Germinal center (tissue), 1 donor: Measurements from ENCODE around the gene ILKAP.

Experiments
- DNase-seq: peaks from one replicate; pipeline ENCODE4 v3.0.0; 2012; ENCODE audit warnings: mixed read lengths, low spot score

Gene ILKAP

GRCh38 chr2:238166391-238167343 lies 36.8 kb downstream of the ILKAP start:
- DNase-seq, result no peak

- DNase-seq, result no peak
These were observed 38.1 kb downstream of the ILKAP start for GRCh38 chr2:238165288-238165921.

GRCh38 chr2:238164906-238165287 lies 38.6 kb downstream of the ILKAP start:
- no peak for DNase-seq

GRCh38 chr2:238163481-238164198 lies 39.9 kb downstream of the ILKAP start:
- DNase-seq, result no peak

- no peak for DNase-seq
These were observed 40.6 kb downstream of the ILKAP start for GRCh38 chr2:238162846-238163441.

DNA sequence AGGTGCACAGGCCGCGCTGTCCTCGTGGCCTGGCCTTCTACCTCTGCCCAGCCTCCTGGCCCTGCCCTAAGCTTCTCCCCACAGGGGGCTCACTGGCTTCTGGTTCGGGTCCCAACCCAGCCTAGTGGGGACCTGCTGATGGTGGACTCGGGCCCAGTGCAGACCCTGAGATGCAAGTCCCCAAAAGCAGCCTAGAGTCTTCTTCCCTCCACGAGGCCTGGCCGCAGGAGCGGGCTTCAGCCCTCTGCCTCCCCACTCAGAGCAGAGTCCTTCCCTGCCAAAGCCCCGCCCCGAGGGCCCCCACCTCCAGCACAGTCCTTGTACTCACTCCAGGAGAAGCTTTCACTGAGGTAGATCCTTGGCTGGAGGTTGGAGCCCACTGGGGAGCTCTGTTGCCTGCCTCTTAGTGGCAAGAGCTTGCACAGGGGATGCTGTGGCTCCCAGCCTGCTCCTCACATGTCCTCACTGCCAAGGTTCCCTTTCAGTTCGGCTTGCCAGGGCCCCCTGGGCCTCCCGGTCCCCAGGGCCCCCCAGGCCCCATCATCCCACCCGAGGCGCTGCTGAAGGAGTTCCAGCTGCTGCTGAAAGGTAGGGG lies 41.1 kb downstream of the ILKAP start:
- DNase-seq, result no peak

DNA sequence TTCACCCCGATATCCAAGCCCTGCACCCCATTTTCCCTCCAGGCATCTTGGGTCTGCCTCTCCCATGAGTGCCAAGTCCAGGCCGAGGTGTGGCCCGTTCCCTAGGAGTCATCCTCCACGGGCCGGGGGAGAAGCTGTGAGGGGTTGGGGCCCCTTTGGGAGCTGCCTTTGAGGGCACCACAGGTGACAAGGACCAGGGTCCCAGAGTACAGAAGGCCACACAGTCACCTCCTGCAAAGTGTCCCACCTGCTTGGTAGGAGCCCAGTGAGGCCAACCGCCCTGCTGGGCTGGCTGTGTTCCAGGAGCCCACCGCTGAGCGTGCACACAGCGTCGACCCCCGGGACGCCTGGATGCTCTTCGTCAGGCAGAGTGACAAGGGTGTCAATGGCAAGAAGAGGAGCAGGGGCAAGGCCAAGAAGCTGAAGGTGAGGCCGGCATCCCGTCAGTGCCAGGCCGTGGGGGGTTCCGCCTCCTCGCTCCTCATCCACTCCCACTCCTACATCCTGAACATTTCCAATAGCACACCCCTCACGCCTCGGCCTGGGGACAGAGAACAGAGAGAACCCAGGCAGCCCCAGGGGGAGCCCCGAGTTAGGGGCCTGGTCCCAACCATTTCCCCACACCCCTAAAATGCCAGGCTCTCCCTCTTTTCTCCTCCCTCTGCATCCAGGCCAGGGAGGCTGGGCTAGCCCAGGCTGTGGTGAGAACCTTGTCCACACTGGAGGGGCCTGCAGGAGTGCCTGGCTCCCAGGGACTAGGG lies 42.0 kb downstream of the ILKAP start:
- DNase-seq, result no peak

DNA sequence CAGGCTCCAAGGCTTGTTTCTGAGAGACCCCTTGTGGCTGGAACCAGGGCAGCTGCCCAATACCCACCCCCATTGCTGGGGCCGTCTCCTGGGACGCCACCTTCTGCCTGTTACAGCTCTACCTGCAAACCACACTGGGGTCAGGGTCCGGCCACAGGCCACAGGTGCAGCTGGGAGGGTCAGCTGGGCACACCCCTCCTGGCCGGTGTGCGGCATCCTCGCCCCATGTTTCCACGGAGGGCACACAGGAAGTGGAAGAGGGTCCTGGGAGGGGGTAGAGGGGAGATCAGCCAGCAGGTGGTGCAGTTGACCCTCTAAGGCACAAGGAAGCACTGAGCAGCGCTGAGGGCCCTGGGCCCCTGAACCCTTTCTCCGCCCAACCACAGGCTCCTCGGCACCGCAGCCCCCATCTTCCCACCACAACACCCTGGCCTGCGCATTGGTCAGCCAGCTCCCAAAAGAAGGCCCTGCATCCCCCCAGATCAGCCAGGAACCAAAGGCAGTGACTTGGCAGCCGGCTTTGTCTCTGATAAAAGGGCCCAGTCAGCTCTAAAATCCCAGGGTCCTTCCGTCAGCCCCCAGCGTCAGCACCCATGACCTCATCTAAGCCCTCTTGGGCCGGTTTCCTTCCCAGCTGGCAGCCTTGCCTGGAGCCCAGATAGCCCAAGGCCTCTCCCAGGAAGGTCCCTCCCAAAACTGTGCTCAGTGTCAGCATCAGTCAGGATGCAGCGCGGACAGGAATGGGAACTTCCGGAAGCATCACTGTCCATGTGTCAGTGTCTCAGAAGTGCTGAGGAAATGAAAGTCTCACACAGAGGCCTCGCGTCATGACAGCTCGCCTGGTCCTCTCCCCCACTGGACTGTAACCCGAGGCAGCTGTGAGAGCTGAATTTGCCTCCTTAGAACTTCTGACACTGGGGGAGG lies 43.0 kb downstream of the ILKAP start:
- peak; percentile 47 for DNase-seq

GRCh38 chr2:238159661-238160205 lies 43.8 kb downstream of the ILKAP start:
- DNase-seq, result no peak

DNA sequence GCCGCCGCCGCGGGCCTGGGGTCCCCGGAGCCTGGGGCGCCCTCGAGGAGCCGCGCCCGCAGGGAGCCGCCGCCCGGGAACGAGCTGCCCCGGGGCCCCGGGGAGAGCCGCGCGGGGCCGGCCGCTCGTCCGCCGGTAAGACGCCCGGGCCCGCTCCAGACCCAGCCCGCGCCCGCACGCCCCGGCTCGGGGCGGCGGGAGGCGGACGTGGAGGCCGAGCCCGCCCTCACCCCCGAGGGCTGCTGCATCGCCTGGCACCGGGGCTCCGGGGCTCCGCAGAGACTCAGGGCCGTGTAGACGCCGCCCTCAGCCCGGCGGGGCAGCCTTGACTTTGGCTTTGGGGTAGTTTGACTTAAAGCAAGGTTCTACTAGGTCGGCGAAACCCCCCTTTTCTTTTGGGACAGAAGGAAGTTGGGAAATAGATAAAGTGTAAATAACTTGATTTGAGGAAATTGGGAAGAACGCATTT lies 44.4 kb downstream of the ILKAP start:
- DNase-seq, result peak; percentile 30

GRCh38 chr2:238158509-238159070 lies 44.9 kb downstream of the ILKAP start, which contains the start of gene ERFE:
ERFE (plus strand) TSS chr2:238158970; CDS start chr2:238159008, 38 bp downstream.
- peak; percentile 75 for DNase-seq

DNA sequence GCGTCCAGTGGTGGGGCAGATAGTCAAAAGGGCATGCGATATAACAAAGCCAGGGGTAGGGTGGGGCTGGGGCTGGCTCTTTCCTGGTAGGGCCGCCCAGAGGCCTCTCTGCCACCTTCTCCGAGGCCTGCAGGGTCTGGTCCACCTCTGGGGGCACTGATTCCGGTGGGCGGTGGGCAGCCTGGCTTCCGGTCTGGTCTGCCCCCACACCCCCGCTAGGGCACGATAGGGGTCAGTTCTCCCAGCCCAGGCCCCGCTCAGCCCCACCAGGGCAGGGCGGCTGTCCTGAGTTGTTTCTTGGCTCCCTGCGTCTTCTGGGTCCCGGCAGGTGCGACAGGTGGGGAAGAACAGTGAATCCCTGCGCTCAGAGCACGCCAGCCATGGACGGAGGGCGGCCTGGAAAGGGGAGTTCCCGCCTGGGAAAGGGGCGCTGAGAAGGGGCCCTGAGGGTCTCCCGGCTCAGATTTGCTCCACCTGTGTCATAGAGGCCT lies 45.4 kb downstream of the ILKAP start:
- no peak for DNase-seq

DNA sequence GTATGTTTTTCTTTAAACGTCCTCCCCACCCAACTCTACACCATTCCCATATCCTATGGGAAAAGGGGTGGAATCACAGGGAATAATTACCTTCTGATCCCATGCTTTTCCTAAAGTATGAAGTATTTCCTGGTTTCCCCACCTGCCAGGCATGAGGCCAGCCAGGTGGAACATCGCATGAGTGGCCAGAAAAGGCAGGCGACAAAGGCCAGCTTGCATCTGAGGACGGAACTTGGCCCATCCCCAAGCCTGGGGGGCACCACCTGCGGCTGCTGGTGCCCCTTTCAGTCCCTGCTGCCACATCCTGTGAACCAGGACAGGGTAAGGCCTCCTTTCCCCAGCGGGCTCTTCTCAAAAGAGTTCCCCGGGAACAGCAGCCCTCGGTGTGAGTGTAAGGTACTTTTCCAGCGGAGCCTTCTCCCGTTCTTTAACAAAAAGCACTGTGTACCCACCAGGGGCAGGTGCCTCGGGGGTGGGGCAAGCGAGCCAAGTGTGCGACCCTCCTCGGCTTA lies 45.9 kb downstream of the ILKAP start:
- DNase-seq, result no peak

DNA sequence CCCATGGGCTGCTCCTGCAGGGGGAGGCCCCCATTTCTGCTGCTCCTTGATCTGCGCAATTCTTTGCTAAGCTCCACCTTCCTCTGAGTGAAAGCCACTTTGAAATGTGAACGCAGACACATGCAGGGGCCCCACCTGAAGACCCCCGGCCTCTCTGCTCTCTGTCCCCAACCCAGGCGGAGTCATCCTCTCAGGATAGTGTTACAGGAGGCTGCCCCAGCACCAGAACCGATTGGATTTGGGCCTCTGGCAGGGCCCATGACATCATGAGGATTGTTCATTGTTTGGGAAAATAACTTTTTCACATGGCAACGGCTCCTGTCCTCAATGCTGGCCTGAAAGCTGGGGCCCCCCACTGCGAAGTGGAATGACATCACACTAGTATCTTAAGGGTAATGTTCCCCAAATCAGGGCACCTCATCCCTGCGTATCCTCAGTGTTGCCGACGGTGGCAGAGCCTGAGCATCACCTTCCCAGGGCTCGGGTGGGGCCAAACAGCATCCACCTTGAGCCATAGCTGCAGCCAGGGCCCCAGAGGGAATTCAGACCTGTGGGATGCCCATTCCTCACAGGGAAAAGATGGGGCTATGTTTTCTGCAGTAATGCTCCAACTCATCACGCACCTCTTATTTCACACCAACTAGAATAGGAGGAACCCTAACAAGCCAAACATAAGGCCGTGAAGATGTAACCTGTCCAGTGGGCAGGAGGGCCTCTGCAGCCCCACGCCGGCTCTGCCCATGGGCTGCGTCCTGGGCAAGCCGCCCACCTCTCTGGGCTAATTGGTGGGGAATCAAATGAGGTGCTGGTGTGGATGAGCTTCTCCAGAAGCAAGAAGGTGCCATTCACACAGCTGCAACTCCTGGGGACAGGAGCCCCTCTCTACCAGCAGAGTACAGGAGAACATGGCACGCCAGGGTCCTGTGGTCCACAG lies 47.5 kb downstream of the ILKAP start:
- no peak for DNase-seq

DNA sequence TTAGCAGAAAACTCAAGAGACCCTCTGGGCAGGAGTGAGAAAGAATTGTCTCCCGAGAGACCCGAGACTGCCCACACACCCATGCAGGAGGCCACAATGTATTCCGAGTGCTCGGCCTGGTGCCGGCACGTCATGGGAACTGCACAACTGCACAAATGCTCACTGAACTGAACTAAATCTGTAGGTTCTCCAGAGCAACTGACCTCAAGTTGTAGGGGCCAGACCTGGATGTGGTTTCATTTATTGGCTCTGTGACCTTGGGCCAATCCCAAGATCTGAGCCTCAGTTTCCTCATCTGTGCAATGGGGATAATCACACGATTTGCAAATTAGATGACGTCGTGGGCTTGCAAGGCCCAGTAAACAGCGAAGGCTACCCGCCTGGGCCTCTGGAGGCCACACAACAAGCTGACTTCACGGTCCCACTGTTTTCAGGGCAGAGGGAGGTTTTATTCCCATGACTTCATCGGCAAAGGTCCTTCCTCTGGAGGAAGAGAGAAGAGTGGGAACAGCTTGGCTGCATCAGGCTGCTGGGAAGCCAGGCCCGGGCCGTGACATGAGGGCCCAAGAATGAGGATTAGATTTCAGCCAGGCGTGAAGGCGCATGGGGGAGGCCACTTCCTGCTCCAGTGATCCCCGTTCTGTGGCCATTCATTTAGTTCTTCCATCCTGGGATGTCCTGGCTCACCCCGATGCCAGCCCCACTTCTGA lies 48.3 kb downstream of the ILKAP start:
- DNase-seq, result no peak

GRCh38 chr2:238154570-238154969 lies 48.9 kb downstream of the ILKAP start:
- no peak for DNase-seq
